Hepatic stellate cell (primary cell): ENCODE measurements around the gene CRIM1.
"Not testable (repeated sequence)": the region's sequence is repeated elsewhere in the genome, so short reads cannot be mapped to it uniquely, and the experiment has no call there.

Source experiments
- DNase-seq: peaks from one replicate; pipeline ENCODE4 v3.0.0; 2011; ENCODE audit warnings: low spot score

Gene CRIM1

GRCh38 chr2:36351736-36352349, 3.7 kb upstream of the CRIM1 start:
- DNase-seq: no peak

- DNase-seq: no peak
Measured at GRCh38 chr2:36352701-36353100, 2.9 kb upstream of the CRIM1 start.

GRCh38 chr2:36354811-36355150, 797 bp upstream of the CRIM1 start:
- DNase-seq: no peak

GRCh38 chr2:36355890-36356297, 316 bp downstream of the CRIM1 start:
- DNase-seq: no peak

GRCh38 chr2:36356298-36356989, 866 bp downstream of the CRIM1 start:
- DNase-seq: no peak

- DNase-seq: no peak
Measured at GRCh38 chr2:36356990-36357846, 1.6 kb downstream of the CRIM1 start.

- DNase-seq: no peak
Measured at GRCh38 chr2:36357847-36358659, 2.5 kb downstream of the CRIM1 start.

- DNase-seq: no peak
Measured at GRCh38 chr2:36359067-36359466, 3.5 kb downstream of the CRIM1 start.

GRCh38 chr2:36360063-36360462, 4.5 kb downstream of the CRIM1 start:
- no peak for DNase-seq

- DNase-seq: no peak
Measured at GRCh38 chr2:36360834-36361233, 5.3 kb downstream of the CRIM1 start.

- DNase-seq: no peak
Measured at GRCh38 chr2:36361396-36361795, 5.8 kb downstream of the CRIM1 start.

- DNase-seq: no peak
Measured at GRCh38 chr2:36362291-36362690, 6.7 kb downstream of the CRIM1 start.

- not testable (repeated sequence) for DNase-seq
Measured at GRCh38 chr2:36363085-36363484, 7.5 kb downstream of the CRIM1 start.

GRCh38 chr2:36366491-36367120, 11.0 kb downstream of the CRIM1 start:
- DNase-seq: no peak

GRCh38 chr2:36367486-36367885, 11.9 kb downstream of the CRIM1 start:
- DNase-seq: no peak

- no peak for DNase-seq
Measured at GRCh38 chr2:36367895-36368353, 12.3 kb downstream of the CRIM1 start.

GRCh38 chr2:36368438-36368837, 12.9 kb downstream of the CRIM1 start:
- DNase-seq: no peak

- no peak for DNase-seq
Measured at GRCh38 chr2:36369163-36369562, 13.6 kb downstream of the CRIM1 start.

- DNase-seq: no peak
Measured at GRCh38 chr2:36369716-36370115, 14.1 kb downstream of the CRIM1 start.

- DNase-seq: no peak
Measured at GRCh38 chr2:36370281-36370680, 14.7 kb downstream of the CRIM1 start.

- no peak for DNase-seq
Measured at GRCh38 chr2:36371070-36371874, 15.7 kb downstream of the CRIM1 start.
